GM12891 (cell line): ENCODE measurements around the gene NLGN3.

Experiments used
- DNase-seq: peaks from one replicate; pipeline ENCODE4 v3.0.0; 2011; ENCODE audit warnings: low spot score; ENCODE audit not compliant: insufficient read length
- FAIRE-seq: peaks from 2 replicates; lab custom pipeline; 2011; peaks lifted over from hg19 to GRCh38; lab: Jason Lieb, UNC
- PAX5 ChIP-seq: IDR thresholded peaks from 2 replicates; pipeline ENCODE4 v1.6.1; 2011; ENCODE audit warnings: low read length, moderate library complexity, mild to moderate bottlenecking; ENCODE audit not compliant: insufficient read depth, severe bottlenecking
- POLR2A ChIP-seq: IDR thresholded peaks from 2 replicates; pipeline ENCODE4 v1.6.1; 2011; ENCODE audit warnings: low read depth, low read length, control low read depth
- POLR2AphosphoS5 ChIP-seq: IDR thresholded peaks from 2 replicates; pipeline ENCODE4 v1.6.1; 2011; ENCODE audit warnings: low read depth, low read length, control low read depth
- POU2F2 ChIP-seq: IDR thresholded peaks from 2 replicates; pipeline ENCODE4 v1.6.1; 2011; ENCODE audit warnings: low read depth, mild to moderate bottlenecking, control low read depth, low read length, moderate library complexity
- SPI1 ChIP-seq: IDR thresholded peaks from 2 replicates; pipeline ENCODE4 v1.6.1; 2011; ENCODE audit warnings: low read depth, low read length, control low read depth
- TAF1 ChIP-seq: IDR thresholded peaks from 2 replicates; pipeline ENCODE4 v1.6.1; 2011; ENCODE audit warnings: low read depth, low read length, control low read depth

NLGN3 gene

GRCh38 chrX:71167031-71167781 is 22.6 kb downstream of the NLGN3 start:
- FAIRE-seq = peak; percentile 9
- TF ChIP-seq POU2F2 = no peak
- no peak for TF ChIP-seq SPI1
- TF ChIP-seq PAX5 = no peak
- TF ChIP-seq TAF1 = no peak
- TF ChIP-seq POLR2A = no peak
- DNase-seq = no peak

- FAIRE-seq = peak; percentile 68
Measured at GRCh38 chrX:71168134-71168533, 23.5 kb downstream of the NLGN3 start.

GRCh38 chrX:71169586-71169985 is 24.9 kb downstream of the NLGN3 start:
- no peak for FAIRE-seq
- TF ChIP-seq TAF1 = no peak
- no peak for TF ChIP-seq PAX5
- no peak for TF ChIP-seq POU2F2
- TF ChIP-seq POLR2A = no peak
- TF ChIP-seq SPI1 = no peak
- no peak for TF ChIP-seq POLR2AphosphoS5
- no peak for DNase-seq

More at GRCh38 chrX:71168134-71168533, 23.5 kb downstream of the NLGN3 start:
- no peak for DNase-seq
- TF ChIP-seq TAF1 = no peak
- TF ChIP-seq PAX5 = no peak
- TF ChIP-seq POLR2A = no peak
- no peak for TF ChIP-seq POLR2AphosphoS5
- TF ChIP-seq SPI1 = no peak
- TF ChIP-seq POU2F2 = no peak

- no peak for FAIRE-seq
- TF ChIP-seq SPI1 = no peak
- TF ChIP-seq POLR2A = no peak
- TF ChIP-seq POU2F2 = no peak
- no peak for TF ChIP-seq POLR2AphosphoS5
- no peak for DNase-seq
Measured at GRCh38 chrX:71170660-71171059, 26.0 kb downstream of the NLGN3 start.

- DNase-seq (no peak), FAIRE-seq (no peak)
- no peak for TF ChIP-seq PAX5
- TF ChIP-seq TAF1 = no peak
- no peak for TF ChIP-seq SPI1
- no peak for TF ChIP-seq POLR2AphosphoS5
- TF ChIP-seq POU2F2 = no peak
- TF ChIP-seq POLR2A = no peak
Measured at GRCh38 chrX:71171110-71171801, 26.6 kb downstream of the NLGN3 start.

GRCh38 chrX:71173440-71173839 is 28.8 kb downstream of the NLGN3 start:
- FAIRE-seq (peak; percentile 13), DNase-seq (no peak)
- TF ChIP-seq POU2F2 (no peak), TAF1 (no peak), POLR2AphosphoS5 (no peak), PAX5 (no peak), SPI1 (no peak), POLR2A (no peak)

GRCh38 chrX:71174795-71175194 is 30.2 kb downstream of the NLGN3 start:
- TF ChIP-seq SPI1 (no peak), POU2F2 (no peak), TAF1 (no peak), POLR2AphosphoS5 (no peak), POLR2A (no peak), PAX5 (no peak)
- no peak for FAIRE-seq
- no peak for DNase-seq

- DNase-seq (no peak), FAIRE-seq (no peak)
- no peak for TF ChIP-seq SPI1
- no peak for TF ChIP-seq TAF1
- TF ChIP-seq POLR2A = no peak
- no peak for TF ChIP-seq POU2F2
- TF ChIP-seq POLR2AphosphoS5 = no peak
- no peak for TF ChIP-seq PAX5
Measured at GRCh38 chrX:71175531-71175930, 30.9 kb downstream of the NLGN3 start.

GRCh38 chrX:71177327-71177726 is 32.7 kb downstream of the NLGN3 start:
- TF ChIP-seq POU2F2 (no peak), POLR2AphosphoS5 (no peak), POLR2A (no peak), TAF1 (no peak), SPI1 (no peak), PAX5 (no peak)
- DNase-seq = no peak
- FAIRE-seq = no peak
